ENCODE data around the gene MEIOB. TPM values are rescaled to one million over a fixed set of nuclear protein-coding genes. Genes with fewer than 3 reads are reported as not detected.

The MEIOB gene
- total RNA-seq, 6 experiments from 2014 or later: not detected

DNA sequence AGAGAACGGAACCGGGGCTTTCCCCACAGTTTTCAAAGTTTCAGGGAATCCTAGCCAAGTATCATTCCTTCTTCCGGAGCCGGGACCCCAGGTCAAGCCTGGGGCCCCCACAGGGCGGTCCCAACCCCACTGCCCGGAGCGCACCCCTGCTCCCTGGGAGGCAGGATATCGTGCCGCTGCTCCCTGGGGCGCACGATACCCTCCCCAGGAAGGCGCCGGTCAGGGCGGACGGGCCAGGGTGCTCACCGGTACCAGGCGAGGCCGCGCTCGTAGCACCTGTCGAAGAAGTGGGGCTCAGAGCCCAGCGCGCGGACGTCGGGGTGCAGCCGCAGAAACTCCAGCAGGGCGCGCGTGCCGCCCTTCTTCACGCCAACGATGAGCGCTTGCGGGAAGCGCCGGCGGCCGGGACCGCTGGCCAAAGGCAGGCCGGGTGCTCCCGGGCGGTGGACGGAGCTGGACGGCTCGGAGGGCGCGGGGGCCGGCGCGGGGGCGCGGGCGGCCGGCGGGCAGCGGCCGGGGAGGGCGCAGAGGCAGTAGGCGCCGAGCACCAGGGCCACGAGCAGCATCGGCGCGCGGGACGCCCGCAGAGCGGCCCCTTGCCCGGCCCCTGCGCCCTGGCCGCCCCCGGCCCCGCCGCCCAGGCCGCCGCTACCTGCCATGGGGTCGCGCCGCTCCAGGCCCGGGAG is 45.8 kb upstream of the MEIOB start:
- H3K4me3 Mint-ChIP-seq: no peak overlapping the region

DNA sequence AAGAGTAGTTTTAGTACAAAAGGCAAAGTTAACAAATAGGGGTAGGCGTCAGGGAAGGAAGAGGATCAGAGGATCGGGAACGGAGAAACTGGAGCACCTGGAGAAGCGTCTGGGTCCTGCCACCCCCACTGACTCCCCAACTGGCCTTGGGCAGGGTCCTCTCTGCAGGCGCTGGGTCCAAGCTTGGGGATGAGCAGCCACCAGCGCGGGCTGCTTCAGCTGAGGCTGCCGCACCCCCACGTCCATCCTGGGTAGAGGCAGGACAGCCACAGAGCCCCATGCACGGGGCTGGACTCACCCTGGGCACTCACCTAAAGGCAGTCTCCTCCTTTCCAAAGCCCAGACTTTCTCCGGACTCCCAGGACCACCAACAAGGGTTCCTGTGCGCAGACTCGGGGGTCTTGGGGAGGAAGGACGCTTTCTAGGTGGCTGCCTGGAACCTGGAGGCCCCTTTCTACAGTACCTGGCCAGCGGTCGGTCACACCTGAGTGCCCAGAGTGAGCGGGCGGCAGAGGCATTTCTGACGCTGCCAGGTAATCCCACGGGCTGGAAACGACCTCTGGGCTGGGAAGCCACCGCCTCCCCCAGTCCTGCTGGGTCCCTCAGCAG is 45.2 kb upstream of the MEIOB start:
- Mint-ChIP-seq H3K4me1 (ENCODE audit: low read depth) (no peaks in the 10 kb centered on the region), H3K27ac (no peak overlapping the region), H3K36me3 (ENCODE audit: low read depth) (no peaks in the 10 kb centered on the region), H3K9me3 (no peaks in the 10 kb centered on the region), H3K27me3 (ENCODE audit: insufficient read depth) (peaks cover 49% of the 10 kb centered on the region), H3K4me3 (no peak overlapping the region)
- DNase-seq: no peak
- TF ChIP-seq, protein P1, sequence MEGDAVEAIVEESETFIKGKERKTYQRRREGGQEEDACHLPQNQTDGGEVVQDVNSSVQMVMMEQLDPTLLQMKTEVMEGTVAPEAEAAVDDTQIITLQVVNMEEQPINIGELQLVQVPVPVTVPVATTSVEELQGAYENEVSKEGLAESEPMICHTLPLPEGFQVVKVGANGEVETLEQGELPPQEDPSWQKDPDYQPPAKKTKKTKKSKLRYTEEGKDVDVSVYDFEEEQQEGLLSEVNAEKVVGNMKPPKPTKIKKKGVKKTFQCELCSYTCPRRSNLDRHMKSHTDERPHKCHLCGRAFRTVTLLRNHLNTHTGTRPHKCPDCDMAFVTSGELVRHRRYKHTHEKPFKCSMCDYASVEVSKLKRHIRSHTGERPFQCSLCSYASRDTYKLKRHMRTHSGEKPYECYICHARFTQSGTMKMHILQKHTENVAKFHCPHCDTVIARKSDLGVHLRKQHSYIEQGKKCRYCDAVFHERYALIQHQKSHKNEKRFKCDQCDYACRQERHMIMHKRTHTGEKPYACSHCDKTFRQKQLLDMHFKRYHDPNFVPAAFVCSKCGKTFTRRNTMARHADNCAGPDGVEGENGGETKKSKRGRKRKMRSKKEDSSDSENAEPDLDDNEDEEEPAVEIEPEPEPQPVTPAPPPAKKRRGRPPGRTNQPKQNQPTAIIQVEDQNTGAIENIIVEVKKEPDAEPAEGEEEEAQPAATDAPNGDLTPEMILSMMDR (IDR thresholded peaks at IDR 0.05): no peak

More for the DNA sequence above, 45.8 kb upstream of the MEIOB start:
- H3K27ac Mint-ChIP-seq: no peak overlapping the region
- peaks cover 50% of the 10 kb centered on the region for H3K27me3 Mint-ChIP-seq (ENCODE audit: insufficient read depth)
- H3K36me3 Mint-ChIP-seq (ENCODE audit: low read depth): 0 out of 2 replicates have a peak, but pooled peaks cover 5% of the 10 kb centered on the region
- DNase-seq: no peak
- TF ChIP-seq, protein P1 (IDR thresholded peaks at IDR 0.05): no peak
- H3K4me1 Mint-ChIP-seq (ENCODE audit: low read depth): no peaks in the 10 kb centered on the region
- no peaks in the 10 kb centered on the region for H3K9me3 Mint-ChIP-seq

DNA sequence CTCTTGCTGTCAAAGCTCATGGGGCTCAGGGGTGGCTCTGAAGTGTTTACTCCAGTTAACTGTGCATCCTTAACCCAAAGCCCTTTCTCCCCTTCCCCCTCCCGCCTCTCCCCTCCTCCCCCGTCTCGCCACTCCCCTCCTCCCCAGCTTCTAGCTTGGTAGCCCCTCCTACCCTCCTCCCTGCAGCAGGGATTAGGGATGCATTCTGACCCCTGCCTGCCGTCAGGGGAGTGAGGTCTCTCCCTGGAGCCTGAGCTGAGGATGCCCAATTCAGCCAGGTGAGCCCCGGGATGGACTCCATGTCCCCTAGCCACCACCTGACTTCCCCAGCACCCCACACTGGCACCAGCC is 44.7 kb upstream of the MEIOB start:
- DNase-seq: no peak
- no peaks in the 10 kb centered on the region for H3K4me1 Mint-ChIP-seq (ENCODE audit: low read depth)
- H3K27me3 Mint-ChIP-seq (ENCODE audit: insufficient read depth): peaks cover 46% of the 10 kb centered on the region
- H3K27ac Mint-ChIP-seq: no peak overlapping the region
- no peaks in the 10 kb centered on the region for H3K36me3 Mint-ChIP-seq (ENCODE audit: low read depth)
- TF ChIP-seq, protein P1 (IDR thresholded peaks at IDR 0.05): no peak
- no peaks in the 10 kb centered on the region for H3K9me3 Mint-ChIP-seq
- no peak overlapping the region for H3K4me3 Mint-ChIP-seq

DNA sequence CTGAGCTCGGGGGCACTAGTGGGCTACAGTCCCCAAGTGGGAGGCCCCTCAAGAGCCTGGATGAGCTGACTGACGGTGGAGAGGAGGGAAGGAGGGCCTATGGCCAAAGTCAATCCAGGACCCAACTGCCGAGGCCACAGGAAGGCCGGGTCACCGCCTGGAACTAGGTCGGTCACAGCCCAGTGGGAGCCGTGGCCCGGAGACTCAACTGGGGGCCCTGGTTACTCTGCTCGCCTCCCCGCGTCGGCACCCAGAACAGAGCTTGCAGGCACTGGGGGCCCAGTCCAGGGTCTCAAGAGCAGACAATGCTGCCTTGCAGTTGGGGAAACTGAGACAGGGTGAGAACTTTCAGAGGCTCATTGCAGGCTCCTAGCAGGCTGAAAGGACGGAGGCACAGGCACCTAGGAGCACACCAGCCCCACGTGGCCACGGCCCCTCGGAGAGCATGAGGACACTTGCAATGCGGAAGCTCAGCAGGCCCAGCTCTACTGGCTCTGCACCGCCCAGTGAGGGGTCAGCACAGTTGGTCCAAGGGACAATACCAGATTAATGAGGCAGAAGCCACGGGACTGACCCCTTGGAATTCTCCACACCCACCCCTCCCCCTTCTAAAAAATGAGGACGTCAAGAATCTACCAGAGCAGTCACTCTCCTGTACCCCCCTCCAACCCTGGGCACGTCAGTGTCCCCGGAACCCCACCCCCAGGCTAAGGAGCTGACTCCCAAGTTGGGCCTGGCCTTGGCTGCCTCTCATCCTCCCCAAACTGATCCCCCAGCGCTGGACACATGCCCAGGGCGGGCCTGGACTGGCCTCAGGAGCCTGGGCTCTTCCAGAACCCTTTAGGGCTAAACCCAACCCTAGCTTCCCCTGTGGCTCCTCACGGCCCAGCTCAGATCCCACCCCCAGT is 44.0 kb upstream of the MEIOB start:
- Mint-ChIP-seq H3K4me3 (no peak overlapping the region), H3K27me3 (ENCODE audit: insufficient read depth) (peaks cover 39% of the 10 kb centered on the region), H3K4me1 (ENCODE audit: low read depth) (no peaks in the 10 kb centered on the region), H3K36me3 (ENCODE audit: low read depth) (no peaks in the 10 kb centered on the region), H3K27ac (no peak overlapping the region), H3K9me3 (no peaks in the 10 kb centered on the region)
- DNase-seq: no peak
- TF ChIP-seq, protein P1 (IDR thresholded peaks at IDR 0.05): no peak

DNA sequence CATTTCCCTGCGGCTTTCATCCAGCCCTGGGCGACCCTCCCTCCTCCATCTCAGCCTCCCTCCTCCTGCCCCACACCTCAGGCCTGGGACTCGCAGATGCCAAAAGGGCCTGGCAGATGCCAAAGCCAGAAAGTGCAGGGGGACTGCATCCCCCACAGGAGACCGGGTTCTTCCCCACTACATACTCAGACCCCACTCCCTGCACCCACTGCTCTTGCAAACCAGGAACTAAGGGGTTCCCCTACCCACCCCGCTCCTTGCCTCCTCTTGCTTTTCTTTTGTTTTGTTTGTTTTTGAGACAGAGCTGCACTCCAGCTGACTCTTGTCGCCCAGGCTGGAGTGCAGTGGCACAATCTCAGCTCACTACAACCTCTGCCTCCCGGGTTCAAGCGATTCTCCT is 43.0 kb upstream of the MEIOB start:
- H3K27me3 Mint-ChIP-seq (ENCODE audit: insufficient read depth): peaks cover 35% of the 10 kb centered on the region
- no peak for DNase-seq
- no peak overlapping the region for H3K27ac Mint-ChIP-seq
- no peak overlapping the region for H3K4me3 Mint-ChIP-seq
- no peaks in the 10 kb centered on the region for H3K4me1 Mint-ChIP-seq (ENCODE audit: low read depth)
- TF ChIP-seq, protein P1 (IDR thresholded peaks at IDR 0.05): no peak
- H3K36me3 Mint-ChIP-seq (ENCODE audit: low read depth): no peaks in the 10 kb centered on the region
- H3K9me3 Mint-ChIP-seq: no peaks in the 10 kb centered on the region
